ENCODE data around the gene TBCB.

The TBCB gene

DNA sequence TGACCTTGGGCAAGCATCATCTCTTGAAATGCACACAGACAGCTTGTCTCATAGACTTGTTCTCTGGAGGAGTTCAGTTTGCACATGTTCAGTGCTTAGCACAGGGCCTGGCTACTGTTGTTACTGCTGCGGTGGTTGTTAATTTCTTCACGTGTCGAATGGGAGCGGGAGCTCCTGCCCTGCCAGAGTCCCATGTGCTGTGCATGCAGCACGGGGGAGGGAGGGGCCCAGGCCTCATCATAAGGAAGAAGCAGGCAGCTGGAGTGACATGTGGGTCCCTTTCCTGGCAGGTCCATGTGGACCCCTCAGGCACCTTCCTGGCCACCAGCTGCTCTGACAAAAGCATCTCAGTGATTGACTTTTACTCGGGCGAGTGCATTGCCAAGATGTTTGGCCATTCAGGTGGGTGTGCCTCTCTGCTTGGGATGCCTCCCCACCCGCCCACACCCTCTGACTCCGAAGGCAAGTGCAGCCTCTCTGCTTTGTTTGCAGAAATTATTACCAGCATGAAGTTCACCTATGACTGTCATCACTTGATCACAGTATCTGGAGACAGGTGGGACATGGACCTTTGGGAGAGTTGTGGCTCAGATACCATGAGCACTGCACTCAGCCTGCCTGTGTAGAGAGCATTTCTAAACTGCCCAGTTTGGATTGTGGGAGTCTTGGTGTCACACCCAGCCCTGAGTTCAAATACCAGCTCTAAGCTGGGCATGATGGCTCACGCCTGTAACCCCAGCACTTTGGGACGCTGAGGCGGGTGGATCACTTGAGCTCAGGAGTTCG is 24.2 kb upstream of the TBCB start:
- in situ Hi-C loops (cut with MboI; ENCODE audit: low sequenced_read_pairs, unreplicated experiment) = no loop called here
- TF ChIP-seq, protein P1, sequence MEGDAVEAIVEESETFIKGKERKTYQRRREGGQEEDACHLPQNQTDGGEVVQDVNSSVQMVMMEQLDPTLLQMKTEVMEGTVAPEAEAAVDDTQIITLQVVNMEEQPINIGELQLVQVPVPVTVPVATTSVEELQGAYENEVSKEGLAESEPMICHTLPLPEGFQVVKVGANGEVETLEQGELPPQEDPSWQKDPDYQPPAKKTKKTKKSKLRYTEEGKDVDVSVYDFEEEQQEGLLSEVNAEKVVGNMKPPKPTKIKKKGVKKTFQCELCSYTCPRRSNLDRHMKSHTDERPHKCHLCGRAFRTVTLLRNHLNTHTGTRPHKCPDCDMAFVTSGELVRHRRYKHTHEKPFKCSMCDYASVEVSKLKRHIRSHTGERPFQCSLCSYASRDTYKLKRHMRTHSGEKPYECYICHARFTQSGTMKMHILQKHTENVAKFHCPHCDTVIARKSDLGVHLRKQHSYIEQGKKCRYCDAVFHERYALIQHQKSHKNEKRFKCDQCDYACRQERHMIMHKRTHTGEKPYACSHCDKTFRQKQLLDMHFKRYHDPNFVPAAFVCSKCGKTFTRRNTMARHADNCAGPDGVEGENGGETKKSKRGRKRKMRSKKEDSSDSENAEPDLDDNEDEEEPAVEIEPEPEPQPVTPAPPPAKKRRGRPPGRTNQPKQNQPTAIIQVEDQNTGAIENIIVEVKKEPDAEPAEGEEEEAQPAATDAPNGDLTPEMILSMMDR (IDR thresholded peaks at IDR 0.05; ENCODE audit: borderline replicate concordance, control extremely low read depth, extremely low read depth, insufficient read depth, missing control alignments) = no peak

DNA sequence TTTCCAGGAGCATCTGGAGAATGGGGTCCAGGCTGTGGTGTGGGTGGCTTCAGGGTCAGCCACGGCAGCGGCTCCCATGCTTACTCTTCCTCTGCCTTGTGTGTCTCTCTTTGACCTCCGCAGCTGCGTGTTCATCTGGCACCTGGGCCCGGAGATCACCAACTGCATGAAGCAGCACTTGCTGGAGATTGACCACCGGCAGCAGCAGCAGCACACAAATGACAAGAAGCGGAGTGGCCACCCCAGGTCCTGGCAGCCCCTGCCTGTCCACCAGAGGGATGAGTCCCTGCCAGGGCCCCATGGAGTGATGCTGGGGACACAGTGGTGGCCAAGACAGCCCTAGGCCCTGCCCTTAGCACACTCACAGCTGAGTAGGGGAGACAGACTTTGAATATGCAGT is 22.7 kb upstream of the TBCB start:
- in situ Hi-C loops (cut with MboI; ENCODE audit: low sequenced_read_pairs, unreplicated experiment) = no loop called here
- TF ChIP-seq, protein P1 (IDR thresholded peaks at IDR 0.05; ENCODE audit: borderline replicate concordance, control extremely low read depth, extremely low read depth, insufficient read depth, missing control alignments) = no peak
- DNase-seq (ENCODE audit: low spot score) = no peak

More for the DNA sequence above, 24.2 kb upstream of the TBCB start:
- DNase-seq (ENCODE audit: low spot score) = no peak

- in situ Hi-C loops (cut with MboI; ENCODE audit: low sequenced_read_pairs, unreplicated experiment) = no loop called here
- DNase-seq (ENCODE audit: low spot score) = peak; percentile 88
- TF ChIP-seq, protein P1 (IDR thresholded peaks at IDR 0.05; ENCODE audit: borderline replicate concordance, control extremely low read depth, extremely low read depth, insufficient read depth, missing control alignments) = no peak
These were observed 22.1 kb upstream of the TBCB start for GRCh38 chr19:36093146-36093662.

DNA sequence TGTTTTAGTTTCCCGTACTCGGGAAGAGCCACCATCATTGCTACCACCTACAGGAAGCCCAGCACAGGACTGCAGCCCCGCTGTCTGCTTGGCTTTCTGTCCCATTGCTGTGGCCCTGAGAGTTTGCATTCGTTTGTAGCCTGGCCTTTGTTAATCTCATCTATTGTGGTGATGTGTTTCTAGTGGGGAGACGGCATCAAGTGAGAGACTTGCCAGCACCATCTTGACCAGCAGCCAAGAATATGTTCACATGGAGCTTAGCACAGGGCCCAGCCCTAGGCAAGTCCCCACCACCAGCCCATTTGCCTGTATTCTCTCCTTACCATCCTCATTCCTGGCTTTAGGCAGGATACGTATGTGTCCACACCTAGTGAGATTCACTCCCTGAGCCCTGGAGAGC is 21.6 kb upstream of the TBCB start:
- in situ Hi-C loops (cut with MboI; ENCODE audit: low sequenced_read_pairs, unreplicated experiment) = no loop called here
- TF ChIP-seq, protein P1 (IDR thresholded peaks at IDR 0.05; ENCODE audit: borderline replicate concordance, control extremely low read depth, extremely low read depth, insufficient read depth, missing control alignments) = no peak
- DNase-seq (ENCODE audit: low spot score) = peak; percentile 60

GRCh38 chr19:36097036-36097435 is 18.2 kb upstream of the TBCB start:
- DNase-seq (ENCODE audit: low spot score) = no peak
- in situ Hi-C loops (cut with MboI; ENCODE audit: low sequenced_read_pairs, unreplicated experiment) = no loop called here
- TF ChIP-seq, protein P1 (IDR thresholded peaks at IDR 0.05; ENCODE audit: borderline replicate concordance, control extremely low read depth, extremely low read depth, insufficient read depth, missing control alignments) = no peak

DNA sequence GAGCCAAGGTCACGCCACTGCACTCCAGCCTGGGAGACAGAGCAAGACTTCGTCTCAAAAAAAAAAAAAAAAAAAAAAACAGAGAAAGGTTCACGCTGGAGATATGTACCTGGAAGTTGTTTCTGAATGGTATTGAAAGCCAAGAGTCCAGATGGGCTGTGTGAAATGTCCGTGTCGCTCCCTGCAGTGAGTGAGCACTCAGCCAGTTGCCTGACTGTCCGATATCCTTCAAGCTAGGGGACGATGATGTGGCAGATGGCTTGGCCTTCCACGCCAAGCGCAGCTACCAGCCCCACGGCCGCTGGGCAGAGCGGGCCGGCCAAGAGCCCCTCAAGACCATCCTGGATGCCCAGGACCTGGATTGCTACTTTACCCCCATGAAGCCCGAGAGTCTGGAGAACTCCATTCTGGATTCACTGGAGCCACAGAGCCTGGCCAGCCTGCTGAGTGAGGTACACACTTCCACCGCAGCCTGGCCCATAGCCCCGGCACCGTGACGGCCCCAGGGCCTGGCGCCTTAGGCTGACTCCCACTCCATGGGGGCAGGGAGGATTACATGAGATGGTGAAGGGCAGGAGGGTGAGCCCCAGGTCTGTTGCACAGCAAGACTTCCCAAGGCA is 16.0 kb upstream of the TBCB start:
- in situ Hi-C loops (cut with MboI; ENCODE audit: low sequenced_read_pairs, unreplicated experiment) = no loop called here
- TF ChIP-seq, protein P1 (IDR thresholded peaks at IDR 0.05; ENCODE audit: borderline replicate concordance, control extremely low read depth, extremely low read depth, insufficient read depth, missing control alignments) = no peak
- DNase-seq (ENCODE audit: low spot score) = no peak
